Endodermal cell (in vitro differentiated cells): Measurements from ENCODE around the gene KLK6. TPM values are rescaled to one million over a fixed set of nuclear protein-coding genes. Genes with fewer than 3 reads are reported as not detected.
A peak's percentile ranks its signal among the peaks of the same experiment; 100 is the strongest.

Experiments
- DNase-seq: peaks from one replicate; pipeline ENCODE4 v3.0.0-alpha.2; 2017
- H3K27ac ChIP-seq: 2 replicates; pipeline ENCODE4 v1.5.1; 2013; ENCODE audit warnings: mild to moderate bottlenecking, low read depth, low read length, moderate library complexity
- H3K27me3 ChIP-seq: 2 replicates; pipeline ENCODE4 v1.6.1; 2013; ENCODE audit warnings: mild to moderate bottlenecking, low read length, moderate library complexity; ENCODE audit not compliant: insufficient read depth, control insufficient read depth, poor library complexity, severe bottlenecking
- H3K36me3 ChIP-seq: 2 replicates; pipeline ENCODE4 v1.7.0; 2013; ENCODE audit warnings: mild to moderate bottlenecking, low read length, moderate library complexity; ENCODE audit not compliant: control insufficient read depth, insufficient read depth
- H3K4me1 ChIP-seq: one replicate; pipeline ENCODE4 v1.7.0; 2013; ENCODE audit warnings: low read length; ENCODE audit not compliant: control insufficient read depth, insufficient read depth
- H3K4me3 ChIP-seq: 2 replicates; pipeline ENCODE4 v1.5.1; 2013; ENCODE audit warnings: mild to moderate bottlenecking, low read length, moderate library complexity
- H3K9ac ChIP-seq: 2 replicates; pipeline ENCODE4 v1.6.1; 2013; ENCODE audit warnings: mild to moderate bottlenecking, low read length, moderate library complexity; ENCODE audit not compliant: poor library complexity, severe bottlenecking; ENCODE audit errors: extremely low read depth
- H3K9me3 ChIP-seq: 2 replicates; pipeline ENCODE4 v1.6.1; 2013; ENCODE audit warnings: mild to moderate bottlenecking, low read length, moderate library complexity; ENCODE audit not compliant: control insufficient read depth
- H3K27ac Mint-ChIP-seq: 2 replicates; pipeline ENCODE4 v1.8.0; 2020; ENCODE audit warnings: mixed read lengths
- H3K27me3 Mint-ChIP-seq: 2 replicates; pipeline ENCODE4 v1.8.0; 2021; ENCODE audit warnings: mild to moderate bottlenecking, mixed read lengths; ENCODE audit not compliant: insufficient read depth
- H3K36me3 Mint-ChIP-seq: 2 replicates; pipeline ENCODE4 v1.8.0; 2020; ENCODE audit warnings: low read depth, mixed read lengths
- H3K4me1 Mint-ChIP-seq: 2 replicates; pipeline ENCODE4 v1.8.0; 2020; ENCODE audit warnings: mixed read lengths
- H3K4me3 Mint-ChIP-seq: 2 replicates; pipeline ENCODE4 v1.8.0; 2020; ENCODE audit warnings: mild to moderate bottlenecking, moderate library complexity, mixed read lengths
- H3K9me3 Mint-ChIP-seq: 2 replicates; pipeline ENCODE4 v1.8.0; 2020; ENCODE audit warnings: mild to moderate bottlenecking, mixed read lengths
- CTCF ChIP-seq: fragments of 200-600 bp; sonication (generic); conservative IDR thresholded peaks from 2 replicates; pipeline ENCODE4 v1.5.0; 2021; ENCODE audit warnings: antibody characterized with exemption, mild to moderate bottlenecking
- WGBS, 2 experiments: methylation state at CpG; one replicate each; pipeline versions ENCODE4 v1.1.5 to v1.1.7; 2013; ENCODE audit warnings: missing lambda C conversion rate in 2 of 2, mixed read lengths in 1 of 2; ENCODE audit not compliant: insufficient coverage in 1 of 2, insufficient read length in 1 of 2; 5-methylcytosine and 5-hydroxymethylcytosine counted together
- total RNA-seq, 2 donors: library from RNA; stranded (reverse); fragmentation: NEBNext Ultra II Directional in 1 of 2; extraction: Animal tissue kit (Norgen Biotek cat#: 25700) in 1 of 2; gene quantifications; 2 replicates in 1 of 2; 3 replicates in 1 of 2; pipeline ENCODE4 v1.2.1, GENCODE V29; 2021

The KLK6 gene
- total RNA-seq, 2 donors from 2014 or later, result 0.86 to 0.93 TPM

DNA sequence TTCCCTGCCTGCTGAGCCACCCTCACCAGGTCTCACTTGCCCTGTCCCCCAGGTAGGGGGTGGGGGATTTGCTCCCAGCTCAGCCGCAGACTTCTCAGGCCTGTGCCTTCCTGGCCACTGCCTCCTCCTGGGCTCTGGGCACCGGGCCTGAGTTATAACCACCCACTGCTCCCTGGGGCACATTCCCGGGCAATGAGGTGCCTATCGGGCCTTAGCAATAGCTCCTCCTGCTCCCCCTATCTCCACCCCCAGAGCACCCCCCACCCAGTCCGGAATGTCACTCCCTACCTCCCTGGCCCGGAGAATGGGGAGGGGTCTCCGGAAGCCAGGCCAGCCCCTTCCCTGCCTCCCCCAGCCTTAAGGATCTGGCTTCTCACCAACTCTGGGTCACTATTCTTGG, 16.5 kb downstream of the KLK6 start, which contains the start of gene KLK5:
Gene KLK5, minus strand, starts transcription at position 129 of the 400 bp plus-strand sequence. CDS start 381 bp downstream, outside the sequence.
- peaks cover 15% of the 10 kb centered on the region for H3K27me3 Mint-ChIP-seq

GRCh38 chr19:50949861-50950260, 19.5 kb downstream of the KLK6 start:
- H3K9ac ChIP-seq, result no peak overlapping the region
- no peaks in the 10 kb centered on the region for H3K4me1 Mint-ChIP-seq
- H3K9me3 ChIP-seq, result no peaks in the 10 kb centered on the region
- H3K9me3 Mint-ChIP-seq, result no peaks in the 10 kb centered on the region
- WGBS, 2 experiments, result 87 to 92% methylated on average over 10 to 19 of the region's 19 CpGs
- no peaks in the 10 kb centered on the region for H3K36me3 ChIP-seq
- no peak for TF ChIP-seq CTCF
- no peak overlapping the region for H3K4me3 Mint-ChIP-seq
- peaks cover 15% of the 10 kb centered on the region for H3K27me3 Mint-ChIP-seq
- peak; percentile 55 for DNase-seq
- no peaks in the 10 kb centered on the region for H3K36me3 Mint-ChIP-seq
- no peak overlapping the region for H3K27ac Mint-ChIP-seq
- no peak overlapping the region for H3K27ac ChIP-seq
- H3K27me3 ChIP-seq, result no peaks in the 10 kb centered on the region
- no peaks in the 10 kb centered on the region for H3K4me1 ChIP-seq
- H3K4me3 ChIP-seq, result no peak overlapping the region

More for the DNA sequence above, 16.5 kb downstream of the KLK6 start, which contains the start of gene KLK5:
- TF ChIP-seq CTCF, result no peak
- no peaks in the 10 kb centered on the region for H3K36me3 Mint-ChIP-seq
- no peaks in the 10 kb centered on the region for H3K27me3 ChIP-seq
- no peak within 1 kb of the TSS for H3K9ac ChIP-seq
- 54 to 71% methylated on average over 2 to 7 of the region's 7 CpGs for WGBS, 2 experiments
- no peak within 1 kb of the TSS for H3K27ac ChIP-seq
- no peaks in the 10 kb centered on the region for H3K36me3 ChIP-seq
- no peak within 1 kb of the TSS for H3K4me3 Mint-ChIP-seq
- H3K9me3 ChIP-seq, result no peaks in the 10 kb centered on the region
- no peaks in the 10 kb centered on the region for H3K9me3 Mint-ChIP-seq
- DNase-seq, result peak; percentile 72
- H3K4me1 ChIP-seq, result no peaks in the 10 kb centered on the region
- no peak within 1 kb of the TSS for H3K27ac Mint-ChIP-seq
- H3K4me1 Mint-ChIP-seq, result no peaks in the 10 kb centered on the region
- H3K4me3 ChIP-seq, result no peak within 1 kb of the TSS

DNA sequence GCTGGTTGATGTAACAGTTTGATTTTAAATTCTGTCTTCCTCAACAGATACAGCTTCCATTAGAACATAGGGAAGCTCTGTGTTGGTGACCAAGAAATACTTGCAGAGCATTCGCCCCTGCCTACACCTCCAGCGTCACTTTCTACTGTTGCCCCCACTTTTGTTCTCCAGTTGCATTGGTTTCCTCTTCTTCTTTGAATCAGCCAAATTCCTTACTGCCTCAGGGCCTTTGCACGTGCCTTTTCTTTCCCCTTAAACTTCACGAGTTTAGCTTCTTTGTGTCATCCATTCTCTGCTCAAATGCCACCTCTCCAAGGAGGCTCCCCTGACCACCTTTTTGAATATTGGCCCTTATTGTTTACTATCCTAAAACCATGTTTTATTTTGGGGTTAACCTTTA, 22.3 kb downstream of the KLK6 start:
- WGBS, 2 experiments, result 65 to 74% methylated on average over 4 of the region's 4 CpGs
- Histone ChIP-seq H3K4me3 (no peak overlapping the region), H3K36me3 (no peaks in the 10 kb centered on the region), H3K9me3 (no peaks in the 10 kb centered on the region), H3K27me3 (no peaks in the 10 kb centered on the region), H3K27ac (no peak overlapping the region), H3K9ac (no peak overlapping the region), H3K4me1 (no peaks in the 10 kb centered on the region)
- Mint-ChIP-seq H3K27ac (no peak overlapping the region), H3K4me1 (no peaks in the 10 kb centered on the region), H3K27me3 (peaks cover 29% of the 10 kb centered on the region), H3K4me3 (no peak overlapping the region), H3K36me3 (no peaks in the 10 kb centered on the region), H3K9me3 (peaks cover 7% of the 10 kb centered on the region)
- TF ChIP-seq CTCF, result no peak
- no peak for DNase-seq
